ENCODE results near the gene MAPKBP1. TPM values are rescaled to one million over a fixed set of nuclear protein-coding genes. Genes with fewer than 3 reads are reported as not detected.

Gene MAPKBP1
- total RNA-seq, 2 donors from 2014 or later, result 30.6 to 53.2 TPM

- Mint-ChIP-seq H3K36me3 (no peaks in the 10 kb centered on the region), H3K27me3 (no peaks in the 10 kb centered on the region), H3K27ac (peak overlapping the region; percentile 89 to 91), H3K4me1 (ENCODE audit: low read depth in 2 of 2) (peaks cover 62 to 63% of the 10 kb centered on the region in 2 donors), H3K9me3 (no peaks in the 10 kb centered on the region), H3K4me3 (peak overlapping the region; percentile 94)
- no peak for ATAC-seq
- DNase-seq (ENCODE audit: low spot score), result no peak
These were observed 666 bp downstream of the MAPKBP1 start for GRCh38 chr15:41774882-41775417.

- H3K36me3 Mint-ChIP-seq, result no peaks in the 10 kb centered on the region
These were observed 1.4 kb downstream of the MAPKBP1 start for GRCh38 chr15:41775651-41776050.

DNA sequence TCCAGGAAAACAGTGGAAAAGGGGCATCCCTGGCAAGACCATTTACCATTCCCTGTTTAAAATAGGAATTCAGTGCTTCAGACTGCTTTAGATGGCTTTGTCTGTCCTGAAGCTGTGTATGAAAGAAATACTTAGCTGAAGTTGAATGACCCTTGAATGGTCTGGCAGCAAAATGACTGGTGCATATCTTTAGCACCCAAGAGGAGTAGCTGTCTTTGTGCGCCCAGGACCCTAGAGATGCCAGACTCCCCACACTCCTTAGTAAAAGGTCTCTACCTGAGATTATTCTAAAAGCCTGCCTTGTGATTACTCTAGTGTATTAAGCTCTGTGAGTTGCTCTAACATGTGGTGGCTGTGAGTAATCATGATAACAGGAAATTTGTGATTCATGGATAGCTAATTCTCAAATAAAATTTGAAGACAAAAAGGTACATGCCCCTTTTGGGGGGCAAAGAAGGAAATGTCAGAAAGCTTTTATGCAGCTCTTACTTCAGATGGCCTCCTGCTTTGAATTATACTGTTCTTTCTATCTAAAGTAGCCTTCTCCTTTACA is 3.2 kb downstream of the MAPKBP1 start:
- Mint-ChIP-seq H3K9me3 (no peaks in the 10 kb centered on the region), H3K36me3 (no peaks in the 10 kb centered on the region), H3K27me3 (no peaks in the 10 kb centered on the region), H3K4me3 (no peak overlapping the region), H3K27ac (peak overlapping the region in 1 of 2 donors; percentile 67), H3K4me1 (ENCODE audit: low read depth in 2 of 2) (peaks cover 69% of the 10 kb centered on the region in 2 donors)
- DNase-seq (ENCODE audit: low spot score) (no peak), ATAC-seq (no peak)

More at GRCh38 chr15:41775651-41776050, 1.4 kb downstream of the MAPKBP1 start:
- DNase-seq (ENCODE audit: low spot score), result no peak
- H3K4me3 Mint-ChIP-seq, result peak overlapping the region; percentile 94
- ATAC-seq, result no peak
- H3K4me1 Mint-ChIP-seq (ENCODE audit: low read depth in 2 of 2), result peaks cover 65% of the 10 kb centered on the region in 2 donors
- H3K27me3 Mint-ChIP-seq, result no peaks in the 10 kb centered on the region
- H3K27ac Mint-ChIP-seq, result peak overlapping the region; percentile 89 to 91
- H3K9me3 Mint-ChIP-seq, result no peaks in the 10 kb centered on the region

DNA sequence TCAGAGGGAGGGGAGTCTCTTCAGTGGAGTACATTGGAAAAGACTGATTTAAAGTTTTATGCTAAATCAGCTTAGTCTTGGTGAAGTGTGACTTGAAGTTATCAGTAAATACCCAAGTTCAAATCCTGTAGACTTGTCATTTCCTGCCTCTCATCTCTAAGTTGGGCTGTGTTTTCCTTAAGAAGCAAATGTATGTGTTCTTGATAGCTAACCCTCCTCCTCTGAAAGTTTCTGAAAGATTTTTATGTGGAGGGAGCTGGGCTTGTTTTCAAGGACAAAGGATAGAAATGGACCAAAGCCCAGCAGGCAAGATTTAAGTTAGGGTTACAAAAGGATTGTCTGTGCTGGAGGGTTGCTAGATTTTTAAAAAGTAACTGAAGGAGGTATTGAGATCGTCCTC is 4.2 kb downstream of the MAPKBP1 start:
- DNase-seq (ENCODE audit: low spot score) (no peak), ATAC-seq (no peak)
- Mint-ChIP-seq H3K27me3 (no peaks in the 10 kb centered on the region), H3K36me3 (no peaks in the 10 kb centered on the region), H3K4me3 (no peak overlapping the region), H3K9me3 (no peaks in the 10 kb centered on the region), H3K27ac (peak overlapping the region in 1 of 2 donors; percentile 67), H3K4me1 (ENCODE audit: low read depth in 2 of 2) (peaks cover 68 to 69% of the 10 kb centered on the region in 2 donors)

GRCh38 chr15:41779662-41780157 is 5.4 kb downstream of the MAPKBP1 start:
- peaks cover 59 to 61% of the 10 kb centered on the region in 2 donors for H3K4me1 Mint-ChIP-seq (ENCODE audit: low read depth in 2 of 2)
- no peaks in the 10 kb centered on the region for H3K36me3 Mint-ChIP-seq
- H3K27ac Mint-ChIP-seq, result no peak overlapping the region
- H3K9me3 Mint-ChIP-seq, result no peaks in the 10 kb centered on the region
- DNase-seq (ENCODE audit: low spot score), result no peak
- H3K27me3 Mint-ChIP-seq, result no peaks in the 10 kb centered on the region
- no peak overlapping the region for H3K4me3 Mint-ChIP-seq
- no peak for ATAC-seq

DNA sequence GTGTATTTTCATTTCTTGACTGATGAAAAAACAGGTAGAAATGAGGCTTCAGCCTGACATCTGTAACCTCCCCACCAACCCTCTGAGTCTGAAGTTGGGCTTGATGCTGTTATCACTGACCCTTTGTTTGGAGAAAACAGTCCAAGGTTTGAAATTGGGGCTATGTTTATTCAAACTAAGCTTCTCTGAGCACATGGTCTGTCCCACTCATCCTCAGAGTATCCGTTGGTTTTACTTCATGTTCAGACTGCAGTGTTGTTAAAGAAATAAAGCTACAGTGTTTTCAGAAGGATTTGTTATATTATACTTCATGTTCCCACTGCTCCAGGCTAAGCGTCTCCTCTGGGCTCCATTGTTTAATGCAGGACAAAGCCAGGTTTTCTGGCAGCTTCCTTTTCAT is 6.0 kb downstream of the MAPKBP1 start:
- Mint-ChIP-seq H3K4me3 (no peak overlapping the region), H3K36me3 (no peaks in the 10 kb centered on the region), H3K9me3 (no peaks in the 10 kb centered on the region), H3K27ac (no peak overlapping the region), H3K27me3 (no peaks in the 10 kb centered on the region), H3K4me1 (ENCODE audit: low read depth in 2 of 2) (peaks cover 54 to 56% of the 10 kb centered on the region in 2 donors)
- ATAC-seq, result no peak
- no peak for DNase-seq (ENCODE audit: low spot score)

DNA sequence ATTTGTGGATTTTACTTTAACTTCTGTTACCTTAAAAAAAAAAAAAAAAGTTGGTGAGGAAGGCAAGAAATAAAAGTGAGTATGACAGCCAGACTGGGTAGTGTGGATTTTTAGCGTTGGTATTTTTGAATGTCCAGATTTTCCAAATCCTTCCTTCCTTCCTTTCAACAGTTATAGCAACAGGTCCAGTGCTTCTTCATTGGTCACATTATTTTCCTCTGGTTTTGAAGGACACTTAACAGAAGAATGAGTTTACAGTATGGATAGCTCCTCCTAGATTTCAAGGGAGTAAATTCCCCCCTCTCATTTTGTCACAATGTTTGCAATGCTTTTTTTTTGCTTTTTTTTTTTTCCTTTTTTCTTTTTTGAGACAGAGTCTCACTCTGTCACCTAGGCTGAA is 6.4 kb downstream of the MAPKBP1 start:
- no peak for DNase-seq (ENCODE audit: low spot score)
- no peak overlapping the region for H3K4me3 Mint-ChIP-seq
- no peak for ATAC-seq
- H3K4me1 Mint-ChIP-seq (ENCODE audit: low read depth in 2 of 2), result peaks cover 51% of the 10 kb centered on the region in 2 donors
- no peaks in the 10 kb centered on the region for H3K27me3 Mint-ChIP-seq
- H3K36me3 Mint-ChIP-seq, result no peaks in the 10 kb centered on the region
- no peaks in the 10 kb centered on the region for H3K9me3 Mint-ChIP-seq
- H3K27ac Mint-ChIP-seq, result peak overlapping the region in 1 of 2 donors; percentile 46

GRCh38 chr15:41782371-41783282 is 8.3 kb downstream of the MAPKBP1 start:
- Mint-ChIP-seq H3K27me3 (no peaks in the 10 kb centered on the region), H3K4me1 (ENCODE audit: low read depth in 2 of 2) (peaks cover 34 to 36% of the 10 kb centered on the region in 2 donors), H3K9me3 (no peaks in the 10 kb centered on the region), H3K27ac (no peak overlapping the region), H3K4me3 (no peak overlapping the region), H3K36me3 (no peaks in the 10 kb centered on the region)
- DNase-seq (ENCODE audit: low spot score), result no peak
- ATAC-seq, result no peak

DNA sequence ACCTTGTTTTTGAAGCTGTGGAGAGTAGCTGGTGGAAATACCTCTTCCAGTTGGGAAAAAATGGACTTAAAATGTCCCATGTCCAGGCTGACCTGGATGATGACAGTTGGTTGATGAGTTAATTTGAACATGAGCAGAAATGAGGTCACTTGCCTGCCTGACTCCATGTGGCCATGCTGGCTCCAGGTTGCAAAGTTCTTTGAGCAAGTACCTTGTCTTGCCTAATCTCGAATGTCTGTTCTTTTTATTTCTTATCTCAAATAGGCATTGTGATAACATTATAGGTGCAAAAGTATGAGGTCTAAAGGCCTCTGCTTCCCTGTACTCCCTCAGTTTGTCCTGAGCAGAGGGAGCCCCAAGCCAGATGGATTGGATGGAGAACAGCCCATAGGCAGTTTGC is 9.0 kb downstream of the MAPKBP1 start:
- Mint-ChIP-seq H3K4me1 (ENCODE audit: low read depth in 2 of 2) (peaks cover 29 to 30% of the 10 kb centered on the region in 2 donors), H3K9me3 (no peaks in the 10 kb centered on the region), H3K36me3 (no peaks in the 10 kb centered on the region), H3K4me3 (no peak overlapping the region), H3K27me3 (no peaks in the 10 kb centered on the region), H3K27ac (no peak overlapping the region)
- DNase-seq (ENCODE audit: low spot score), result no peak
- no peak for ATAC-seq

DNA sequence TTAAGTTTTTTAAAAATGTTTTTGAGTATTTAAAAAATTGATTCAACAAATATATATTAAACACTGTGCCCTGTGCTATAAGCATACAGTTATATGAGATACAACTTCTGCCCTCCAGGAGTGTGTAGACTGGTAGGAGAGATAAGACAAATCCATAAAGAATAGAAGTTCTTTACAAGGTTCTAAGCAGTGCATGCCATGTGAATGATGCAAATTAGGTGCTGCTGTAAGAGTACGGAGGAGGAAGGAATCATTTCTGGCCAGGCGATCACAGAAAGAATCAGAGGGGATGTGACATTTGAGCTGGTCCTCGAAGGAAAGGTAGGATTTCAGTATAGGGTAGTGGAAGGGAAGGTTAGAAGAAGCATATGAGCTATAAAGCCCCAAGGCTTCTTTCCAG is 14.0 kb downstream of the MAPKBP1 start:
- Mint-ChIP-seq H3K36me3 (no peaks in the 10 kb centered on the region), H3K4me3 (no peak overlapping the region), H3K27me3 (no peaks in the 10 kb centered on the region), H3K9me3 (no peaks in the 10 kb centered on the region), H3K4me1 (ENCODE audit: low read depth in 2 of 2) (peaks cover 37 to 40% of the 10 kb centered on the region in 2 donors), H3K27ac (no peak overlapping the region)
- ATAC-seq (no peak), DNase-seq (ENCODE audit: low spot score) (no peak)

- H3K27me3 Mint-ChIP-seq, result no peaks in the 10 kb centered on the region
- no peaks in the 10 kb centered on the region for H3K36me3 Mint-ChIP-seq
- H3K27ac Mint-ChIP-seq, result peak overlapping the region in 1 of 2 donors; percentile 77
- no peaks in the 10 kb centered on the region for H3K9me3 Mint-ChIP-seq
- ATAC-seq (no peak), DNase-seq (ENCODE audit: low spot score) (no peak)
- H3K4me1 Mint-ChIP-seq (ENCODE audit: low read depth in 2 of 2), result peaks cover 36 to 42% of the 10 kb centered on the region in 2 donors
- no peak overlapping the region for H3K4me3 Mint-ChIP-seq
These were observed 15.0 kb downstream of the MAPKBP1 start for GRCh38 chr15:41789236-41789635.

GRCh38 chr15:41789662-41790061 is 15.4 kb downstream of the MAPKBP1 start:
- H3K4me3 Mint-ChIP-seq, result no peak overlapping the region
- ATAC-seq (no peak), DNase-seq (ENCODE audit: low spot score) (no peak)
- H3K9me3 Mint-ChIP-seq, result no peaks in the 10 kb centered on the region
- no peaks in the 10 kb centered on the region for H3K36me3 Mint-ChIP-seq
- no peaks in the 10 kb centered on the region for H3K27me3 Mint-ChIP-seq
- H3K27ac Mint-ChIP-seq, result peak overlapping the region in 1 of 2 donors; percentile 77
- peaks cover 36 to 44% of the 10 kb centered on the region in 2 donors for H3K4me1 Mint-ChIP-seq (ENCODE audit: low read depth in 2 of 2)

DNA sequence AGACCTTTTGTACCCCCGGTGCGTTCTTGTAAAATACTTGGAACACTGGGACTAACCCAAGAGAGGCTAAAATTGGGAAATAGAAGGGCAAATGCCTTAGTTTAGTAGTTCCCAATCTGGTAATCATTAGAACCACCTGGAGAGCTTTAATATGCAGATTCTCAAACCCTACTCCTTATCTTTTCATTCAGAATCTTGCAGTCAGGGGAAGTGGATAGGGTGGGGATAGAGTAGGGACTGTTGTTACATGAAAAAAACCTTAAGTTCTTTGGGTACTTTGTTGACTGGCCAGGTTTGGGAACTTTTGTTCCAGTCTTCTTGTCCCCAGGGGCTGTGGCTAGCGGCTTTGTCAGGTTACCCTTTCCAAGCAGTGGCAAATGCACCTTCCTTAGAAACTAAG is 15.9 kb downstream of the MAPKBP1 start:
- no peaks in the 10 kb centered on the region for H3K27me3 Mint-ChIP-seq

More for the DNA sequence above, 15.9 kb downstream of the MAPKBP1 start:
- Mint-ChIP-seq H3K4me3 (no peak overlapping the region), H3K27ac (peak overlapping the region in 1 of 2 donors; percentile 77), H3K9me3 (no peaks in the 10 kb centered on the region), H3K36me3 (no peaks in the 10 kb centered on the region), H3K4me1 (ENCODE audit: low read depth in 2 of 2) (peaks cover 38 to 46% of the 10 kb centered on the region in 2 donors)
- no peak for ATAC-seq
- no peak for DNase-seq (ENCODE audit: low spot score)

All from natural killer cell treated with Interleukin-12 subunit alpha and Interleukin-12 subunit beta and Interleukin-15 and Interleukin-18, amount 100 ng/mL, for 72 hours (primary cell).